Stimulated activated CD4-positive, alpha-beta T cell treated with anti-CD3 and anti-CD28 coated beads, Interleukin-1b, Interleukin-23, amount 100 ng/mL, for 48 hours (primary cell): ENCODE measurements around the gene RNASE3.
A peak's percentile ranks its signal among the peaks of the same experiment; 100 is the strongest.
"Not testable (repeated sequence)": the region's sequence is repeated elsewhere in the genome, so short reads cannot be mapped to it uniquely, and the experiment has no call there.

Experiments used
- DNase-seq: peaks from one replicate; pipeline ENCODE4 v3.0.0-alpha.2; 2020

Gene RNASE3

GRCh38 chr14:20919038-20919756, 28.0 kb downstream of the RNASE3 start:
- DNase-seq: not testable (repeated sequence)

- DNase-seq: not testable (repeated sequence)
Observed at GRCh38 chr14:20923766-20924297, 32.6 kb downstream of the RNASE3 start.

GRCh38 chr14:20934148-20934762, 43.1 kb downstream of the RNASE3 start:
- peak; percentile 42 for DNase-seq

- no peak for DNase-seq
Observed at GRCh38 chr14:20935303-20935984, 44.3 kb downstream of the RNASE3 start.
